GM12801 (cell line): ENCODE data around the gene GALNT14.

ENCODE experiments used
- TF ChIP-seq, protein P1 (sequence below): IDR thresholded peaks from one replicate; pipeline ENCODE4 v1.5.1; 2011; ENCODE audit warnings: control low read depth; ENCODE audit not compliant: insufficient read length; ENCODE audit errors: extremely low read depth

GALNT14 gene

DNA sequence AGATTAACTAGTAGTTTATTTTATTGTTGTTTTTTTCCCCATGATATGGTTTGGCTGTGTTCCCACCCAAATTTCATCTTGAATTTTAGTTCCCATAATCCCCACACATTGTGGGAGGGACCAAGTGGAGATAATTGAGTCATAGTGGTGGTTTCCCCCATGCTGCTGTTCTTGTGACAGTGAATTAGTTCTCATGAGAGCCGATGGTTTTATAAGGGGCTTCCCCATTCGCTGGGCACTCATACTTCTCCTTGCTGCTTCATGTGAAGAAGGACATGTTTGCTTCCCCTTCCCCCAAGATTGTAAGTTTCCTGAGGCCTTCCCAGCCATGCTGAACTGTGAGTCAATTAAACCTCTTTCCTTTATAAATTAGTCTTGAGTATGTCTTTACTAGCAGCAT, 36.5 kb downstream of the GALNT14 start:
- TF ChIP-seq, protein P1, sequence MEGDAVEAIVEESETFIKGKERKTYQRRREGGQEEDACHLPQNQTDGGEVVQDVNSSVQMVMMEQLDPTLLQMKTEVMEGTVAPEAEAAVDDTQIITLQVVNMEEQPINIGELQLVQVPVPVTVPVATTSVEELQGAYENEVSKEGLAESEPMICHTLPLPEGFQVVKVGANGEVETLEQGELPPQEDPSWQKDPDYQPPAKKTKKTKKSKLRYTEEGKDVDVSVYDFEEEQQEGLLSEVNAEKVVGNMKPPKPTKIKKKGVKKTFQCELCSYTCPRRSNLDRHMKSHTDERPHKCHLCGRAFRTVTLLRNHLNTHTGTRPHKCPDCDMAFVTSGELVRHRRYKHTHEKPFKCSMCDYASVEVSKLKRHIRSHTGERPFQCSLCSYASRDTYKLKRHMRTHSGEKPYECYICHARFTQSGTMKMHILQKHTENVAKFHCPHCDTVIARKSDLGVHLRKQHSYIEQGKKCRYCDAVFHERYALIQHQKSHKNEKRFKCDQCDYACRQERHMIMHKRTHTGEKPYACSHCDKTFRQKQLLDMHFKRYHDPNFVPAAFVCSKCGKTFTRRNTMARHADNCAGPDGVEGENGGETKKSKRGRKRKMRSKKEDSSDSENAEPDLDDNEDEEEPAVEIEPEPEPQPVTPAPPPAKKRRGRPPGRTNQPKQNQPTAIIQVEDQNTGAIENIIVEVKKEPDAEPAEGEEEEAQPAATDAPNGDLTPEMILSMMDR: no peak

DNA sequence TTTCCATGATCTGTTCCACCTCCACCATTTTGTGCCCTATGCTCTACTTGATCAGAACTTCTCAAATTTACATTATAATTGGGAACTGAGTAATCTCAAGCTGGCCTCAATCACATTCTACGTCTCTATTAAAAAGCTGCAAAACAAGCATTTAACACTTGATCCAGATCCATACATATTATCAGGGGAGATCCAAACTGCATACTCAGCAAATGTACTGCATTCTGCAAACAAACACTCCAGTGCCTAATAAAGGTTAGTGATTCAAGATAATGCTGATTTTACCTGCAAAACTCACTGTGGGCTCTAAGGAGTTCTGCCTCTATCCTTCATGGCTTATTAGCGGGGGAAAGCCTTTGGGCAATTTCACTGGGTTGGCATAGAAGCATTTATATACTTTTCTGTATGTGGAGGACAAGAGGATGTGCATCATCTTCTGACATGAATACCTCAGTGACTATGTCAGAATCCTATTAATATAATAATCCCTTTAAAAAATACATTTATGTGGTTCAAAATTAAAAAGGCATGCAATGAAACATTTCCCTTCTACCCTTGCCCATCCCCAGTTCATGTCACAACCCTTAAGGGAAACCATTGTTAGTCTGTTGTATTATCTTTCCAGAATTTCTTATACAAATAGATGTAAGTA, 40.2 kb downstream of the GALNT14 start:
- TF ChIP-seq, protein P1: no peak

DNA sequence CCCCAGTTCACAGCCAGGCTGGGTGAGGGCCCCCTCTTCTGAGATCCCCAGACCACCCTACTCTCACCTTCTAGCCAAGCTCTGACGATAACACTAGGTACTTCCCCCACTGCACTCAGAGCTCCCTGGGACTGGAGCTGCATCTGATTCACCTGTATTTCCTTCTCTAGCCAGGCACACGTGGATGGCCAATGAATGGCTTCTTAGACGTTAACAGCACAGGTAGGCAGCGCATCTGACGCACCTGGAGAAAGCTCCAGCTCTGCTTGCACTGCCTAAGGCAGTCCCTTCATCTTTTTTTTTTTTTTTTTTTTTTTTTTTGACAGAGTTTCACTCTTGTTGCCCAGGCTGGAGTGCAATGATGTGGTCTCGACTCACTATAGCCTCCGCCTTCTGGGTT, 48.1 kb downstream of the GALNT14 start:
- TF ChIP-seq, protein P1: no peak

DNA sequence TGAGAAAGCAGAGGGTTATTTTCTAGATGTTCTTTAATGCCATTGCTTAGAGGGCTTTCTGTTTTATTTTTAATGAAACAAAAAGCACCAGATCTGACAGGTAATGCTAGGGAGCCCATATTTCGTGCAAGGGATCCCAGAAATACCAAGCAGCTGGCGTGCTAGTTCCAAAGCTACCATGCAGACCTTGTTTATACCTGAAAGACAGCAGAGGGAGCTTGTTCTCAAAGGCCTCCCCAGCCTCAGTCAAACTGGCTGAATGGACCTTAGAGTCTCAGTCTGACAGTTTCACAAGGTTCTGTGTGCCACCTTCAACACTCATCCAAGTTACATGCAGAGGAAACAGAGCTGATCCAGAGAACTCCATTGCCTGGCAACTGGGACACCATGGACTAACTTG, 48.6 kb downstream of the GALNT14 start:
- TF ChIP-seq, protein P1: no peak

DNA sequence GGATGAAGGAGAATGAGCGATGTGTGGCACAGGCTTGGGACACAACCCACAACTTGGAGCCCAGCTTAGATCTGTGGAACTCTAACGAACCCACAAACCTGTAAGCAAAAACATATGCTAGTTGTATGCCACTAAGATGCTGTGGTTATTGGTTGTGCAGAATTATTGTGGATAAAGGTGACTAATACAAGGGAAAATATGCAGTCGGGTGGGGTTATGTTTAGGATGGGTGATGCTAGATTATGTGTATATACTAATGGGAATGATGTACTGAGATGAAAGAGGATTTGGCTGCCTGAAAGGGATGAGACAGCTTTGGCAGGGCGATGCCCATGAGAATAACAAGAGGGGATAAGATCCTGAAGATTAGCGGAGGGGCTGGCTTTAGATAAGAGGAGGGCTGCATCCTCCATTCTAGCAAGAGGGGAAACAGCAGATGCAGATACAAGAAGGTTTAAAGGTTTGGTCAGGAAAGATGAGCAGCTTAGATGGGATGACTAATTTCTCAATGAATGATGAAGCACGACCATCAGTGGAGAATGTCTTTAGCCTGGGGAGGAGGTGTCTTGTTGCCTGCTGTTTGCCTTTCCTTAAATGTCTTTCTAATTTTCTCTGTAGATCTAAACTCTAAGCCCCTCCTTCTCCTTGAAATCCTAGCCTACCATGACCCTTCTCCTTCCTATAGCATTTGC, 49.6 kb downstream of the GALNT14 start:
- TF ChIP-seq, protein P1: no peak

DNA sequence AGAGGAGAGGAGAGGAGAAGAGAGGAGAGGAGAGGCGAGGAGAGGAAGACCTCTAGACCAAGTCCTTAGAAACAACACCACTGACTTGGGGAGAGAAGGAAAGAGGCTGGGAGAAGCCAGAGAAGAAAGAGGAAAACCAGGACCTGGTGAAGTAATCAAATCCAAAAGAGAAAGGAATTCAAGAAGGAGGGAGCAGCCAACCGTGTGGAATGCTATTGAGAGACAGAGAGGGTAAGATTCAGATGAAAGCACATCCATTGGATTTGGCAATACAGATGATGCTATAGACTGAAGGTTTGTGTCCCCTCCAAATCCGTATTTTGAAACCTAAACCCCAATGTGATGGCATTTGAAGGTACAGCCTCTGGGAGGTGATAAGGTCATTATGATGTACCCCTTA, 50.7 kb downstream of the GALNT14 start:
- TF ChIP-seq, protein P1: no peak

DNA sequence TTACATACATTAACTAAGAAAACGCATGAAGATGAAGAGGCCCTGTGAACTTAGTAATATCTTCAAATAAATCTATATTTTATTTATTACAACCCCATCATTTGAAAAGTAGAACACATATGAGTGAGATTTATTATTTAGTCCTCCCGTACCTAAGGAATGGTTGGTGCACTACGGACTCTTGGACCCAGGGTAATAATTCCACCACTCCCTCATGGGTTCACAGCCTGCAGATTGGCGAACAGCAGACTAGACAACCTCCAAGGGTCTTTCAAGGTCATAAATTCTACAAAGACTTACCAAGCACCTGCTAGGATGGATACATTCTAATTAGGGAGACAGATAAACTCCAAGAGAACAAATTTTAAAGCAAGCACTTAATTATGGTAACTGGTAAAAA, 51.6 kb downstream of the GALNT14 start:
- TF ChIP-seq, protein P1: no peak
